HG03354 (cell line): ENCODE data around the gene CLBA1.
A peak's percentile ranks its signal among the peaks of the same experiment; 100 is the strongest.
"Not testable (repeated sequence)": the region's sequence is repeated elsewhere in the genome, so short reads cannot be mapped to it uniquely, and the experiment has no call there.

Source experiments
- ATAC-seq: cut with Tn5 transposase; IDR thresholded peaks from one replicate; pipeline ENCODE4 v1.9.1; 2021; ENCODE audit warnings: mild to moderate bottlenecking; ENCODE audit not compliant: unreplicated experiment, poor library complexity, severe bottlenecking

Gene CLBA1

DNA sequence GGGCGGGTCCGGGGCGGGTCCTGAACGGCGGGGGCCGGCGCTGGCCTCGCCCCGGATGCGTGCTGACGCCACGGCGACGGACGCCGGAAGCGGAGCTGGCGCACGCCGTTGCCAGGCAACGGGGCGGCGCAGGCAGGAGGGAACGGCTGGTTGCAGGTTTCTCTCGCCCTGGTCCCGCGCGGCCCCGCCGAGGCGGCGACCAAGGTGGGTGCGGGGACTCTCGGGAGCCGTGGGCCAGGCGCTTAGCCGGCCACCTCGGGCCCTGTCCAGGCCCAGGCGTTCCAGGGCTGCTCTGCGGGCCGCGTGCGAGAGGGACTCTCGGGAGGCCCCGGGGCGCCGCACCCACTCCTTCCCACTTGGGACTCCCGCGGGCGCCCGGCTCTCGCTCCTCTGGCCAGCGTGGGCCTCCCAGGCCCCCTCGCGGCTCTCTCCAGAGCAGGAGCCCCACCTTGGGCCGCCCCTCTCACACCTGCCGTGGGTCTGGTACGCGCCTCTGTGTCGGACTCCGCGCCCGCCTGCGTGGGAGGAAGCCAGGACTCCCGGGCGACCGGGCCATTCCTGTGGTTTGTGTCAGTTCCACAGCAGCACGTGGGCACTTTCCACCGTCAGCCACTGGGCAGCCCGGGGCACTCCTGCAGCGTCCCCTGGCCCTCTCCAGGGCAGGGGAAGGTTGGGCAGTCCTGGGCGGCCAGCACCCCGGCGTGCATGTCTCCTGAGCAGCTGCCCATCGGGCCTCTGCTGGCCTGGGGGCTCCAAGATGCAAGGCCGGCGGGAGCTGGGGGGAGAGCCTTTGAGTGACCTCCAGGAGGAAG, at the start of gene CLBA1:
TSS of gene CLBA1 (plus strand) at position 114 of the 812 bp plus-strand sequence. CDS start at position 758, 644 bp downstream.
- peak; percentile 95 for ATAC-seq

DNA sequence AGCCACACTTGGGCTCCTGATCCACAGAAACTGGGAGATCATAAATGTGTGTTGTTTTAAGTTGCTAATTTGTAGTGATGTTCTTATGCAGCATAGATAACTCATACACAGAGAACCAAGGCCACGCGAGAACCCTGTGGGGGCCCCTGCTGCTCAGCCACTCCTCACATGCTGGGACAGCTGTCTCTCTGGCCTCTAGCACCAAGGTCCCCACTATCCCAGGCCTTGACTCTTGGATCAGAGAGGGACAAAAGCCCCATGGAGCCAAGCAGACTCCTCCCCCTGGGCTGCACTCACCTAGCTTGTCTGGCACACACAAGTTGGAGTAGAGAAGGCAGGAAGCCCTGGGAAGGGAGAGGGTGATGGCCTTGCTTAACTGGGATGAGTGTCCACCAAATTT, 49.6 kb upstream of the CLBA1 start:
- ATAC-seq = no peak

DNA sequence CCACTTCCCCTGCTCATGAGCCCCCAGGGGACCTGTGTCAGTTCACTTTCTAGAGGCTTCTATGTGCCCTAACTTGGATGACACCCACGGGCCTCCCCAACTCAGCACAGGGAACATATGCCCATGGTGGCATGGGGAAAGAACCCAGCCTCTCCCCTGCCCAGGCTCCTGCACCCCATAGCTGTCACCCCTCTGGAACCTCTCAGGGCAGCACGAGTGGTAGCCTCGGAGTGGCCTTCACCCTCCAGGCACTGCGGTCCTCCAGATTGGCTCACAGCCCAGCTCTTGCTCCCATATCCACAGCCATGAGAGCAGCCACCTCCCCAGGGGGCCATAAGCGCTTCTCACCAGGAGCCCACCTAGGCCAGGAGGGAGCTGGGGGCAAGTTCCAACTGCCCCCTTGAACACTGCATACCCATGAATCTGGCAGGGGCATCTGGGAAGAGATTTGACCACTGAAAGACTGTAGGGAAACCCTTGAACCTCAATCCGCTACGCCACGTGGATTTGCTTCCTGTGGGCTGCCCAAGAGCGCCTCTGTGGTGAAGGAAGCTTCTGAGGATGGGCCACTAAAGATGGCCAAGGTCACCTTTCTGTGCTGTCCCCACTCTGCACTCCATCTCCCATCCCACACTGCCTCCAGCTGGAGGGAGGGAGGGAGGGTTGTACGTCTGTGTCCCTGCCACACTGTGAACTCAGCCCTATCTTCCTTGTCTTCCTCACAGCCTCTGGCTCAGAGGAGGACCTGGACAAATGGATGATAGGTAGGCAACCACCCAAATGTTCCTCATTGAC, 49.0 kb upstream of the CLBA1 start:
- ATAC-seq = no peak

DNA sequence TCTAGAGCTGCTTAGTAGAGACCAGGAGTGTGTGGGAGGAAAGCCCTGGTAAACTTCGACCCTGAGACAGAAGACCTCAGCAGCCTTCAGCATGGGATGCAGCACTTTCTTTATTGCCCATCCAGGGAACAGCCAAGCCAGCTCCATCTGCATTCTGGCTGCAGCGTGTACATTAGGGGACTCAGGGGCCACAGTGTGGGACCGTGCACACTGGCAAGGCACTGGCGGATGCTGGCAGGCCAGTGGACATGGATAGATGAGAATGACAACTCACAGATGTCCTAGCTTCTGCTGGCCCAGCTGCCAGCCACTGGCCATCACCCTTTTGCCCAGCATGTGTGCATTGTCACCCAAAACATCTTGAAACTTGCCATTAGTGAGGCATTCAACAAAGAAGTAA, 48.4 kb upstream of the CLBA1 start:
- ATAC-seq = no peak

DNA sequence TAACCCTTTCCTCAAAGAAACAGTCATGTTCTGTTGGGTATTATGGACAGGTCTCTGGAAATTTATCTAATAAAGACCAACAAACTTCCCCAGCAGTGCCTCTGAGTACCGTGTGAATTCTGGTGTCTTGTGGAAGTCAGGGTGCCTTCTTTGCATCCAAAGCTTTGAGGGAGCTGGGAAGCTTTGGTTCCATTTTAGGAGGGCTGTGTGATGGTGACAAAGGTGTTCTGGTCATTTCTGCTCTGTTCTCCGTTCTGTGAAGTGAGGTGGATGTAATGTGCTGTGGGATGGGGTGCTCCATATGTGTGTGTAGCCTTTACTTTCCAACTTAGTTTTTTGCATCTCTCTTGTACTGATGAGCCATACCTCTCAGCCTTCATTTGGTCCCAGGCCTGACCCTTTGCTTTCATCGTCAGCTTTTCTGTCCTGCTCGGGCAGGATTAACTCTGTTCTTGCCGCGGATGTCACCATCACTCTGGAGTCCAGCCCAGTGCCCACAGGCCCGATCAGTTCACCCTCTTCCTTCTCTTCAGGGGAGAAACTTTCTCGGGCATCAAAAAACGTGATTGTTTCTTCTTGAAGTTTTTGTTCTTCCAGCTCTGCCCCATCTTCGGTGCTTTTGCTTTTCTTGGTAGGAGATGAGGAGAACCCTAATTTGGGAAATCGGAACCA, 47.8 kb upstream of the CLBA1 start:
- ATAC-seq = no peak

DNA sequence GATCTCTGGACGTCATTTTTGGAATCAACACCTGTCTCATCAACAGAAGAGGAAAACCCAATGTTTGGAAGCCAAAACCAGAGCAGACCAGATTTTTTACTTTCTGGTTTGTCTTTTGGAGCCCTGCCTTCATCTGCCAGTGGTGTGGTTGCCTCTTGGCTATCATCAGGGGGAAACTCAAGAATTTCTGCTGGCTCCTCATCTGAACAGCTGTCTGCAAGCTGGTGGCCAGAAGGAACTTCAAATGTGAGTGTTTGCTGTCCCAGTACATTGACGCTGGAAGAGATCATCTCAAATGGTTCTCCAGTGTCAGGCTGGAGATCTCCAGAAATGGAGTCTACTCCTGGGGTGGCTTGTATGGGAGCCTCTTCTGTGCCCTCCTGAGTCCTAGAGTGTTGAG, 47.2 kb upstream of the CLBA1 start:
- ATAC-seq = no peak

DNA sequence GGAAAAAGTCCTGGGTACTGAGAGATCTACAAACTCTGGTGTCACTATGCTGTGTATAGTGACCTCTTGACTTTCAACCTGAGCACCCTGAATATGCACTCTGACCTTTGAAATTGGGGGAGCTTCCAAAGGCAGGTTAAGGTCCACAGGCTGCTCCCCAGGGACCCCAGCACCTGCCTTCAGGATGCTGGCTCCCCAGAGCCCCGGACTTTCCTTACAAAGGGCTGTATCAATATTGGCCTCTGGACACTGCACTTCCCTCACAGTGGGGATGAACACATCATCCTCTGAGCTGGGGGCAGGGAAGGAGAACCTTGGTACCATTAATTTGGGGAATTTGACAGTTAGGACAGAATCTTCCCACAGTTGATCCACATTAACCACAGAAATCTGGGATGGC, 46.6 kb upstream of the CLBA1 start:
- no peak for ATAC-seq

DNA sequence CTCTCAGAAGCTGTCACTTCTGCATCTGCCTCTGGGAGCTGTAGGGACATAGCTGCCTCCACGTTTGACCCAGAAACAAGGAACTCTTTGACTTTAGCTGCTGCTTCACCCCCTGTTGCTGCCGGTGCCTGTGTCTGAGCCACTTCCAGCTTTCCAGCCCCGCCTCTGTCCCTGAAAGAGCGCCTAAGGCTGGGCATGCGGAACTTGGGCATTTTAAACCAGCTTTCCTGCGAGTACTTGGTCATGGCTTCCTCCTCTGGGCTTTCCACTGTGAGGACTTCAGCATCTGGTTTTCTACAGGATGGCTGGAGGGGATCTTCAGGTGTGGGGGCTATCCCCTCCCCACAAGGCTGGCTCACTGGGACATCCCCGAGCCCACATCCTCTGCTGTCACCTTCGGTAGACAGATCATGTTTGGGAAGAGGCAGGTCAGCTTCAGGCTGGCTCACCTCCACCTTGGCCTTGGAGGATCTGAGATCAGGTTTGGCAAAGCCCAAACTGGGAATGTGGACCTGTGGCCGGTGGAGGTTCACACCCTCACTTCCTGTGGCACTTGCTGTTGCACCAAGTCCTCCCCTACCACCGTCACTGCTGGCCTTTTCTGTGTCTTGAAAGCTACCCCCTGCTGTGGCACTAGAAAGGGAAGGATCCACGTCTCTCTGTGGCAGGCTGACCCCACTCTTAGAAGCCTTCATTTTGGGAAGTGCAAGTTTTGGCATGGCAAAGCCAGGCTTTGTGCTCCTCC, 45.8 kb upstream of the CLBA1 start:
- ATAC-seq = no peak

DNA sequence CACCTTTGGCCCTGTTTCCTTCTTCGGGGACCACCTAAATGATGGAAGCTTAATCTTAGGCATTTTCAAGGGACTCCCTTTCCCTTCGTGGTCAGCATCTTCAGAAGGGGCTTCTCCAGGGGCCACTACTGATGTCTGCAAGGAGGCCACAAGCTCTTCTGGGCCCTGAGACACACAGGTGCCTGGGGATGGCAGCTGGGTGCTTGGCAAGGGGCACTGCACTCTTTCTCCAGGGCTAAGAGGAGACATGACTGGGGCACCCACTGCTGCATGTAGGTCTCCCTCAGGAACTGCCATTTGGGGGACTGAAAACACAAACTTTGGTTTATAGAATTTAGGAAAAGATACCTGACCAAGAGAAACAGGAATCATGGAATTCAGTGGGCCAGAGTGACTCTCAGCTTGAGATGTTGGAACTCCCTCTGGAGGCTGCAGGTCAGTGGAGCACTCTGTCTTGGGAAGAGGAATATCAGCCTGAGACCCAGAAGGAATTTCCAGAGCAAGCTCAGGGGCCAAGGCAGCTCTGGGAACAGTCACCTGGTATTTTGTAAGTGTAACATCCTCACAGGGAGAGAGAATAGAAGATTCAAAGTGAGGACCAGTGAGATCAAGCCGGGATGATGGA, 45.0 kb upstream of the CLBA1 start:
- no peak for ATAC-seq

DNA sequence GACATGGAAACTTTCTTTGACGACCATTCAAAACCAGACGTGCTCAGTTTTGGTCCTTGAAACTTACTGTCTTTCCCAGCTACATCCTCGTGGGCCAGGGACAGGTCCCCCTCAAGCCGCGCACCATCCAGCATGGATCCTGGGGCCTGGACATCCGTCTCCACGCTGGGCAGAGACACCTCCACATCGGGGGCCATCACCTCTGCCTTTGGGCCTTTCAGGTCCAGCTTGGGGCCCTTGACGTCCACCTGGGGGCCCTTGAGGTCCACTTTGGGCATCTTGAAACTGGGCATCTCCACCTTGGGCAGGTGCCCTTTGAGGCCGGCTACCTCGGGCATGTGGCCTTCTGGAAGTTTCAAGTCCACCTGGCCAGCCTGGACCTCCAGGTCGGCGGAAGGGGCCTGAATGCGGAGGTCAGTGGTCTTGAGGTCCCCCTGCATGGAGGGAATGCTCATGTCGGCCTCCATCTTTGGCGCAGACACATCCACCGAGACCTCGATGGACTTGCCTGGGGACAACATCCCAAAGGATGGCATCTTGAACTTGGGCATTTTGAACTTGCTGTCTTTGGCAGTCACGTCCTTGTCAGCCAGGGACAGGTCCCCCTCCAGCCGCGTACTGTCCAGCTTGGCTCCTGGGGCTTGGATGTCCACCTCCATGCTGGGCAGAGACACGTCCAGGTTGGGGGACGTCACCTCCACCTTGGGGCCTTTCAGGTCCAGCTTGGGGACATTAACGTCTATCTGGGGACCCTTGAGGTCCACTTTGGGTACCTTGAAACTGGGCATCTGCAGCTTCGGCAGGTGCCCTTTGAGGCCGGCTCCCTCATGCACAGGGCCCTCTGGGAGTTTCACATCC, 43.9 kb upstream of the CLBA1 start:
- no peak for ATAC-seq

DNA sequence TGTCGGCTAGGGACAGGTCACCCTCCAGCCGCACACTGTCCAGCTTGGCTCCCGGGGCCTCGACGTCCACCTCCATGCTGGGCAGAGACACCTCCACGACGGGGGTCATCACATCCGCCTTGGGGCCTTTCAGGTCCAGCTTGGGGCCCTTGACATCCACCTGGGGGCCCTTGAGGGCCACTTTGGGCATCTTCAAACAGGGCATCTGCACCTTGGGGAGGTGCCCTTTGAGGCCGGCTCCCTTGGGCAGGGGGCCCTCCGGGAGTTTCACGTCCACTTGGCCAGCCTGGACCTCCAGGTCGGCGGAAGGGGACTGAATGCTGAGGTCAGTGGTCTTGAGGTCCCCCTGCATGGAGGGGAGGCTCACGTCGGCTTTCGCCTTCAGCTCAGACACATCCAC, 43.0 kb upstream of the CLBA1 start:
- ATAC-seq = no peak

DNA sequence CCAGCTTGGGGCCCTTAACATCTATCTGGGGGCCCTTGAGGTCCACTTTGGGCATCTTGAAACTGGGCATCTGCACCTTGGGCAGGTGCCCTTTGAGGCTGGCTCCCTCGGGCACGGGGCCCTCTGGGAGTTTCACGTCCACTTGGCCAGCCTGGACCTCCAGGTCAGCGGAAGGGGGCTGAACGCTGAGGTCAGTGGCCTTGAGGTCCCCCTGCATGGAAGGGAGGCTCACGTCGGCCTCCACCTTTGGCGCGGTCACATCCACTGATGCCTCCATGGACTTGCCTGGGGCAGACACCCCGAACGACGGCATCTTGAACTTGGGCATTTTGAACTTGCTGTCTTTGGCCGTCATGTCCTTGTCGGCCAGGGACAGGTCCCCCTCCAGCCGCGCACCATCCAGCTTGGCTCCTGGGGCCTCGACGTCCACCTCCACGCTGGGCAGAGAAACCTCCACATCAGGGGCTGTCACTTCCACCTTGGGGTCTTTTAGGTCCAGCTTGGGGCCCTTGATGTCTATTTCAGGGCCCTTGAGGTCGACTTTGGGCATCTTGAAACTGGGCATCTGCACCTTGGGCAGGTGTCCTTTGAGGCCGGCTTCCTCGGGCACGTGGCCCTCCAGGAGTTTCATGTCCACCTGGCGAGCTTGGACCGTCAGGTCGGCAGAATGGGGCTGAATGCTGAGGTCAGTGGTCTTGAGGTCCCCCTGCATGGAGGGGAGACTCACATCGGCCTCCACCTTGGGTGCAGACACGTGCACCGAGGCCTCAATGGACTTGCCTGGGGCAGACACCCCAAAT, 42.2 kb upstream of the CLBA1 start:
- ATAC-seq = not testable (repeated sequence)

DNA sequence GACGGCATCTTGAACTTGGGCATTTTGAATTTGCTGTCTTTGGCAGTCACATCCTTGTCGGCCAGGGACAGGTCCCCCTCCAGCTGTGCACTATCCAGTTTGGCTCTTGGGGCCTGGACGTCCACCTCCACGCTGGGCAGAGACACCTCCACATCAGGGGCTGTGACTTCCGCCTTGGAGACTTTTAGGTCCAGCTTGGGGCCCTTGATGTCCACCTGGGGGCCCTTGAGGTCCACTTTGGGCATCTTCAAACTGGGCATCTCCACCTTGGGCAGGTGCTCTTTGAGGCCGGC, 41.6 kb upstream of the CLBA1 start:
- ATAC-seq = not testable (repeated sequence)

DNA sequence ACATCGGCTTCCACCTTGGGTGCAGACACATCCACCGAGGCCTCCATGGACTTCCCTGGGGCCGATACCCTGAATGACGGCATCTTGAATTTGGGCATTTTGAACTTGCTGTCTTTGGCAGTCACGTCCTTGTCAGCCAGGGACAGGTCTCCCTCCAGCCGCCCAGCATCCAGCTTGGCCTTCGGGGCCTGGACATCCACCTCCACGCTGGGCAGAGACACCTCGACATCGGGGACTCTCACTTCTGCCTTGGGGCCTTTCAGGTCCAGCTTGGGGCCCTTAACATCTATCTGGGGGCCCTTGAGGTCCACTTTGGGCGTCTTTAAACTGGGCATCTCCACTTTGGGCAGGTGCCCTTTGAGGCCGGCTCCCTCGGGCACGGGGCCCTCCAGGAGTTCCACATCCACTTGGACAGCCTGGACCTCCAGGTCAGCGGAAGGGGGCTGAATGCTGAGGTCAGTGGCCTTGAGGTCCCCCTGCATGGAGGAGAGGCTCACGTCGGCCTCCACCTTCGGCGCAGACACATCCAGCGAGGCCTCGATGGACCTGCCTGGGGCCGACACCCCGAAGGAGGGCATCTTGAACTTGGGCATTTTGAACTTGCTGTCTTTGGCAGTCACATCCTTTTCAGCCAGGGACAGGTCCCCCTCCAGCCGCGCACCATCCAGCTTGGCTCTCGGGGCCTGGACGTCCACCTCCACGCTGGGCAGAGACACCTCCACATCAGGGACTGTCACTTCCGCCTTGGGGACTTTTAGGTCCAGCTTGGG, 41.0 kb upstream of the CLBA1 start:
- ATAC-seq = not testable (repeated sequence)

DNA sequence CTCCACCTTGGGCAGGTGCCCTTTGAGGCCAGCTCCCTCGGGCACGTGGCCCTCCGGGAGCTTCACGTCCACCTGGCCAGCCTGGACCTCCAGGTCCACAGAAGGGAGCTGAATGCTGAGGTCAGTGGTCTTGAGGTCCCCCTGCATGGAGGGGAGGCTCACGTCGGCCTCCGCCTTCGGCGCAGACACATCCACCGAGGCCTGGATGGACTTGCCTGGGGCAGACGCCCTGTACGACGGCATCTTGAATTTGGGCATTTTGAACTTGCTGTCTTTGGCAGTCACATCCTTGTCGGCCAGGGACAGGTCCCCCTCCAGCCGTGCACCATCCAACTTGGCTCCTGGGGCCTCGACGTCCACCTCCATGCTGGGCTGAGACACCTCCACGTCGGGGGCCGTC, 40.3 kb upstream of the CLBA1 start:
- not testable (repeated sequence) for ATAC-seq

DNA sequence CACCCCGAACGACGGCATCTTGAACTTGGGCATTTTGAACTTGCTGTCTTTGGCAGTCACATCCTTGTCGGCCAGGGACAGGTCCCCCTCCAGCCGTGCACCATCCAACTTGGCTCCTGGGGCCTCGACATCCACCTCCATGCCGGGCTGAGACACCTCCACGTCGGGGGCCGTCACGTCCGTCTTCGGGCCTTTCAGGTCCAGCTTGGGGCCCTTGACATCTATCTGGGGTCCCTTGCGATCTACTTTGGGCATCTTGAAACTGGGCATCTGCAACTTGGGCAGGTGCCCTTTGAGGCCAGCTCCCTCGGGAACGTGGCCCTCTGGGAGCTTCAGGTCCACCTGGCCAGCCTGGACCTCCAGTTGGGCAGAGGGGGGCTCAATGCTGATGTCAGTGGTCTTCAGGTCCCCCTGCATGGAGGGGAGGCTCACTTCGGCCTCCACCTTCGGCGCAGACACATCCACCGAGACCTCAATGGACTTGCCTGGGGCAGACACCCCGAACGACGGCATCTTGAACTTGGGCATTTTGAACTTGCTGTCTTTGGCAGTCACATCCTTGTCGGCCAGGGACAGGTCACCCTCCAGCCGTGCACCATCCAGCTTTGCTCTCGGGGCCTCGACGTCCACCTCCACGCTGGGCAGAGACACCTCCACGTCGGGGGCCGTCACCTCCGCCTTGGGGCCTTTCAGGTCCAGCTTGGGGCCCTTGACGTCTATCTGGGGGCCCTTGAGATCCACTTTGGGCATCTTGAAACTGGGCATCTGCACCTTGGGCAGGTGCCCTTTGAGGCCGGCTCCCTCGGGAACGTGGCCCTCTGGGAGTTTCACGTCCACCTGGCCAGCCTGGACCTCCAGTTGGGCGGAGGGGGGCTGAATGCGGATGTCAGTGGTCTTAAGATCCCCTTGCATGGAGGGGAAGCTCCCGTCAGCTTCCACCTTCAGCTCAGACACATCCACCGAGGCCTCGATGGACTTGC, 39.3 kb upstream of the CLBA1 start:
- not testable (repeated sequence) for ATAC-seq
